Lower leg skin (tissue), 3 donors: ENCODE measurements around the gene DYNLT2B.

Source experiments
- CTCF ChIP-seq, 3 donors: fragments of 450-650 bp; IDR thresholded peaks; one replicate each; pipeline ENCODE4 v1.5.1; 2016; ENCODE audit warnings: antibody characterized with exemption in 3 of 3, mild to moderate bottlenecking in 3 of 3, moderate library complexity in 2 of 3
- POLR2A ChIP-seq, 2 donors: fragments of 450-650 bp; IDR thresholded peaks; one replicate each; pipeline ENCODE4 v1.6.1; 2016 to 2017; ENCODE audit warnings: antibody characterized with exemption in 2 of 2, mild to moderate bottlenecking in 1 of 2, moderate library complexity in 1 of 2

GRCh38 chr3:196327405-196327804 lies 9.4 kb upstream of the DYNLT2B start:
- TF ChIP-seq CTCF (IDR thresholded peaks at IDR 0.05), result no peak
- TF ChIP-seq POLR2A (IDR thresholded peaks at IDR 0.05), result no peak
